Suppressor macrophage (primary cell): ENCODE data around the gene MLXIPL.
A peak's percentile ranks its signal among the peaks of the same experiment; 100 is the strongest.
"Not testable (repeated sequence)": the region's sequence is repeated elsewhere in the genome, so short reads cannot be mapped to it uniquely, and the experiment has no call there.

Experiments
- DNase-seq, 4 experiments: peaks; one replicate each; pipeline ENCODE4 v3.0.0-alpha.2; 2020 to 2022

The MLXIPL gene

GRCh38 chr7:73611017-73611555 lies 13.2 kb downstream of the MLXIPL start:
- no peak for DNase-seq

GRCh38 chr7:73610105-73610504 lies 14.2 kb downstream of the MLXIPL start:
- no peak for DNase-seq

- not testable (repeated sequence) for DNase-seq
Measured at GRCh38 chr7:73607692-73607983, 16.7 kb downstream of the MLXIPL start.

- DNase-seq: peak; percentile 49 to 83 (median 72)
Measured at GRCh38 chr7:73606801-73607691, 17.3 kb downstream of the MLXIPL start.

- no peak for DNase-seq
Measured at GRCh38 chr7:73605601-73606220, 18.6 kb downstream of the MLXIPL start.

GRCh38 chr7:73602721-73603651 lies 21.3 kb downstream of the MLXIPL start:
- peak; percentile 77 to 90 (median 84) for DNase-seq

- no peak for DNase-seq
Measured at GRCh38 chr7:73599916-73600315, 24.4 kb downstream of the MLXIPL start.

- DNase-seq: peak in 1 of 4 experiments; percentile 28
Measured at GRCh38 chr7:73599151-73599882, 25.0 kb downstream of the MLXIPL start.

GRCh38 chr7:73597978-73598782 lies 26.1 kb downstream of the MLXIPL start:
- DNase-seq: no peak

- no peak for DNase-seq
Measured at GRCh38 chr7:73596191-73597065, 27.9 kb downstream of the MLXIPL start.

GRCh38 chr7:73595358-73595757 lies 29.0 kb downstream of the MLXIPL start:
- DNase-seq: no peak

- DNase-seq: no peak
Measured at GRCh38 chr7:73593207-73594045, 30.9 kb downstream of the MLXIPL start.

- no peak for DNase-seq
Measured at GRCh38 chr7:73586911-73587310, 37.4 kb downstream of the MLXIPL start.

- no peak for DNase-seq
Measured at GRCh38 chr7:73585196-73585595, 39.1 kb downstream of the MLXIPL start.

- peak in 3 of 4 experiments; percentile 15 to 46 (median 45) for DNase-seq
Measured at GRCh38 chr7:73582664-73583202, 41.6 kb downstream of the MLXIPL start.

- DNase-seq: not testable (repeated sequence)
Measured at GRCh38 chr7:73581006-73581405, 43.3 kb downstream of the MLXIPL start.

GRCh38 chr7:73578342-73579128 lies 45.8 kb downstream of the MLXIPL start, which contains the start of gene TBL2:
TSS of gene TBL2 (minus strand) at chr7:73578579. CDS start at chr7:73578549, 30 bp downstream.
- DNase-seq: peak; percentile 99 to 100 (median 100)
